Nephron (organoid): ENCODE results near the gene ROMO1.
"Not testable (repeated sequence)": the region's sequence is repeated elsewhere in the genome, so short reads cannot be mapped to it uniquely, and the experiment has no call there.

Experiments used
- H3K27ac Mint-ChIP-seq, 3 experiments: 2 replicates each; pipeline ENCODE4 v1.8.0; 2020; ENCODE audit warnings: mixed read lengths in 3 of 3, mild to moderate bottlenecking in 2 of 3, moderate library complexity in 1 of 3
- H3K27me3 Mint-ChIP-seq: 2 replicates; pipeline ENCODE4 v1.8.0; 2021; ENCODE audit warnings: low read depth, mild to moderate bottlenecking, moderate library complexity, mixed read lengths
- H3K36me3 Mint-ChIP-seq: 2 replicates; pipeline ENCODE4 v1.8.0; 2020; ENCODE audit warnings: low read depth, mixed read lengths
- H3K4me1 Mint-ChIP-seq: 2 replicates; pipeline ENCODE4 v1.8.0; 2020; ENCODE audit warnings: mixed read lengths
- H3K4me3 Mint-ChIP-seq, 3 experiments: 2 replicates each; pipeline ENCODE4 v1.8.0; 2020; ENCODE audit warnings: mild to moderate bottlenecking in 3 of 3, mixed read lengths in 3 of 3, moderate library complexity in 2 of 3
- H3K9me3 Mint-ChIP-seq: 2 replicates; pipeline ENCODE4 v1.8.0; 2020; ENCODE audit warnings: mixed read lengths
- CTCF ChIP-seq, 3 experiments: fragments of 200-600 bp; sonication (generic); IDR thresholded peaks; one replicate each; pipeline ENCODE4 v1.5.0; 2021; ENCODE audit warnings: antibody characterized with exemption in 3 of 3; ENCODE audit not compliant: unreplicated experiment in 3 of 3

Gene ROMO1

GRCh38 chr20:35720165-35721123 is 21.2 kb downstream of the ROMO1 start:
- Mint-ChIP-seq H3K4me1 (no peaks in the 10 kb centered on the region), H3K36me3 (peaks cover 84% of the 10 kb centered on the region), H3K27me3 (no peaks in the 10 kb centered on the region), H3K27ac (peak overlapping the region in 1 of 3 experiments; percentile 39), H3K9me3 (no peaks in the 10 kb centered on the region), H3K4me3 (no peak overlapping the region)
- TF ChIP-seq CTCF (IDR thresholded peaks at IDR 0.05; ENCODE audit: unreplicated experiment in 3 of 3), result no peak

GRCh38 chr20:35721219-35721618 is 22.0 kb downstream of the ROMO1 start:
- Mint-ChIP-seq H3K4me3 (no peak overlapping the region), H3K36me3 (peaks cover 81% of the 10 kb centered on the region), H3K27ac (no peak overlapping the region), H3K9me3 (no peaks in the 10 kb centered on the region), H3K27me3 (no peaks in the 10 kb centered on the region), H3K4me1 (no peaks in the 10 kb centered on the region)
- no peak for TF ChIP-seq CTCF (IDR thresholded peaks at IDR 0.05; ENCODE audit: unreplicated experiment in 3 of 3)

GRCh38 chr20:35721621-35722020 is 22.4 kb downstream of the ROMO1 start:
- Mint-ChIP-seq H3K4me1 (no peaks in the 10 kb centered on the region), H3K4me3 (no peak overlapping the region), H3K27me3 (no peaks in the 10 kb centered on the region), H3K27ac (no peak overlapping the region), H3K9me3 (no peaks in the 10 kb centered on the region), H3K36me3 (peaks cover 81% of the 10 kb centered on the region)
- TF ChIP-seq CTCF (IDR thresholded peaks at IDR 0.05; ENCODE audit: unreplicated experiment in 3 of 3), result no peak

- not testable (repeated sequence) for H3K4me3 Mint-ChIP-seq, H3K27ac Mint-ChIP-seq, H3K4me1 Mint-ChIP-seq, H3K9me3 Mint-ChIP-seq, H3K27me3 Mint-ChIP-seq
- peaks cover 75% of the 10 kb centered on the region for H3K36me3 Mint-ChIP-seq
Observed at GRCh38 chr20:35723275-35723639, 24.1 kb downstream of the ROMO1 start.

- H3K27me3 Mint-ChIP-seq, H3K9me3 Mint-ChIP-seq, H3K4me1 Mint-ChIP-seq, H3K4me3 Mint-ChIP-seq, H3K27ac Mint-ChIP-seq: not testable (repeated sequence)
- H3K36me3 Mint-ChIP-seq, result peaks cover 73% of the 10 kb centered on the region
Observed at GRCh38 chr20:35723652-35724320, 24.6 kb downstream of the ROMO1 start.

- Mint-ChIP-seq H3K27ac (no peak overlapping the region), H3K4me3 (no peak overlapping the region), H3K36me3 (peaks cover 72% of the 10 kb centered on the region), H3K9me3 (no peaks in the 10 kb centered on the region), H3K4me1 (no peaks in the 10 kb centered on the region), H3K27me3 (no peaks in the 10 kb centered on the region)
- TF ChIP-seq CTCF (IDR thresholded peaks at IDR 0.05; ENCODE audit: unreplicated experiment in 3 of 3), result no peak
Observed at GRCh38 chr20:35724321-35725230, 25.4 kb downstream of the ROMO1 start.
